ENCODE measurements around the gene MAP2K3.
"Not testable (repeated sequence)": the region's sequence is repeated elsewhere in the genome, so short reads cannot be mapped to it uniquely, and the experiment has no call there.

Gene MAP2K3

DNA sequence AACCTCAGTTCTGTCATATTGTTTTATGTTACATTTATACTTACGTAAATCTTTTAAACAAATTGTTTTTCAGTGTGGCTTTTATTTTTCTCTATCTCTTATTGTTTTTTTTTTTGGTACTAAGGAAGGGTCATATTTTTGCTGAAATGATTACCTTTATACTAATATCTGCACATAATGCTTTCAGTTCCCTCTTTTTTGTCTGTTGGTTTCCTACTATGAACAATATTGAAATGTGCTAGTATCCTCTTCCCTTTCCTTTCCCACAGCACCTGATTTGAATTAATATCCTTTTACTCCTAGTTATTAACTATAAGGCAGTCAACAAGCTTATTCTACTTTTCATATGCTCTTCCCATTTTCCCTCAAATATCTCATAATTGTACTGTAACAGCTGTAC is 43.4 kb downstream of the MAP2K3 start:
- DNase-seq (ENCODE audit: low read depth in 2 of 3, low spot score in 2 of 3), result not testable (repeated sequence)

- not testable (repeated sequence) for DNase-seq (ENCODE audit: low read depth in 2 of 3, low spot score in 2 of 3)
Measured at GRCh38 chr17:21328778-21329177, 44.3 kb downstream of the MAP2K3 start.

DNA sequence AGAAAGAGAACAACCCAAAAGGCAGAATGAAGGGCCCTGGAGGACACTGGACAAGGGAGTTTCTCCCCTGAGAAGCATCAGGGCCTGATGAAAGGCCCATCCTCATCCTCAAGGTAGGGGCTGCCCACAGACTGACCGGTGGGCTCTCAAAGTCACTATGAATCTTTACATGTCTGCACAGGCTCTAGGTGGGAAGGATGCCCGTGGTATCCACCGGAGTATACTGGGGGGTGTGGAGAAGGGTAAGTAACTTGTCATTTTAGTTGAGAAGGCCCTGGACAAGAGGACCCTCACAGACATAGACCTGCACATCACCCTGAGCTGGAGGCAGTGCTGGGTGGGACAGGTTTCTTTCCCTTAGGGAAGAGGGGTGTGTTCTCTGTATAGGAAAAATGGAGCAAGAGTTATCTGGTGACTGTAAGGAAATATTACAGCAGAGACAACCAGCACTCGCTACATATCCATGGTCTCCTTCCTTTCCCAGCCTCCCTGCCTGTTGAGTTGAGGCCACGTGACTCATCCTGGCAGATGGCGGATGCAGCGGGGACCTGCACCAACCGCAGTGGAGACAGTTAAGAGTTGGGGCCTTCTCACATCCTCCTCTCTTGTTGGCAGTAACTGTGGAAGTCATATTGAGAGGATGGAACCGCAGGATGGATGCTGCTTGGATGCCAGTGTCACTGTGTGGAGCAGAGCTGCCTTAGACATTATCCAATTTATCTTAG is 46.1 kb downstream of the MAP2K3 start:
- no peak for DNase-seq (ENCODE audit: low read depth in 2 of 3, low spot score in 2 of 3)

GRCh38 chr17:21336541-21337294 is 52.2 kb downstream of the MAP2K3 start:
- not testable (repeated sequence) for DNase-seq (ENCODE audit: low read depth in 2 of 3, low spot score in 2 of 3)

- not testable (repeated sequence) for DNase-seq (ENCODE audit: low read depth in 2 of 3, low spot score in 2 of 3)
Measured at GRCh38 chr17:21337981-21338625, 53.6 kb downstream of the MAP2K3 start.

DNA sequence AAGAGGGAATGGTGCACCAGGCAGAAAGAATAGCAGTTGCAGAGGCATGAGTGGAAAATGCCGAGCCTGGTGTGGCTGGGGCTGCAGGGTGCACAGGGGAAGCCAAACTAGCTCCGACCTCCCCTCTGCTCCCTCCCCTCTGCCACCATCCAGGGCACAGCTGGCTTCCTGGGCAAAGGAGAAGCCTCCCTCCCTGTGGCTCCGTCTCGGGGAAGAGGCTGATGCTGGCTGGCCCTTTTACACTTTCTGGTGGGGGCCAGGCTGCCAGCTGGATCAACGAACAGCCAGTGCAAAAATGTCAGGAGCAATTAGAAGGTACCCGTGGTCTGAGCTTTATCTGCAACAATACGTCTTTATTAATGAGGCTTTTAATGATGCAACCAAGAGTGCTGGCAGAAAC is 54.5 kb downstream of the MAP2K3 start:
- no peak for DNase-seq (ENCODE audit: low read depth in 2 of 3, low spot score in 2 of 3)

DNA sequence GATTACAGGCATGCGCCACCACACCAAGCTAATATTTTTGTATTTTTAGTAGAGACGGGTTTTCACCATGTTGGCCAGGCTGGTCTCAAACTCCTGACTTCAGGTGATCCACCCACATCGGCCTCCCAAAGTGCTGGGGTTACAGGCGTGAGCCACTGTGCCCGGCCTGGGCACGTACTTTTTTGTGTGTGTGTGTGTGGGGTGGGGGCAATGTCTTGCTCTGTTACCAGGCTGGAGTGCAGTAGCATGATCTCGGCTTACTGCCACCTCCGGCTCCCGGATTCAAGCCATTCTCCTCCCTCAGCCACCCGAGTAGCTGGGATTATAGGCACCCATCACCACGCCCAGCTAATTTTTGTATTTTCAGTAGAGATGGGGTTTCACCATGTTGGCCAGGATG is 55.1 kb downstream of the MAP2K3 start:
- DNase-seq (ENCODE audit: low read depth in 2 of 3, low spot score in 2 of 3), result not testable (repeated sequence)

GRCh38 chr17:21340407-21340806 is 55.9 kb downstream of the MAP2K3 start:
- not testable (repeated sequence) for DNase-seq (ENCODE audit: low read depth in 2 of 3, low spot score in 2 of 3)

DNA sequence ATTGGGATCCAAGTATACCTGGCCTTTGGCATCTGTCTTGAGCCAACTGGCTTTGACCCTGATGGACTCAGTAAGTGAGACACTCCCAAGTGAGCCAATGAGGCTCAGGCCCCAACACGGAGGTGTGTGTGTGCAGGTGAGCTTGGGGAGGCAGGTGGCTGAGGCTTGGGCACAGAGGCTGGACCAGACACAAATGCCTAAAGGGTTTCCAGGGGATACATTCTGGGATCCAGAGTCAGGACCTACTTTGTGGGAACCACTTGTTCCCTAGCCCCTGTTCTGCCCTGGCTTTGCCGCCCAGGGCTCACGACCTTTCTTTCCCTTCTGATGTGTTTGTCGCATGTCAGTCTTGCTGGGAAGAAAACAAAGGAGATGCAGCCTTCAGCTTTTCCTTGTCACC is 56.8 kb downstream of the MAP2K3 start:
- DNase-seq (ENCODE audit: low read depth in 2 of 3, low spot score in 2 of 3), result not testable (repeated sequence)

DNA sequence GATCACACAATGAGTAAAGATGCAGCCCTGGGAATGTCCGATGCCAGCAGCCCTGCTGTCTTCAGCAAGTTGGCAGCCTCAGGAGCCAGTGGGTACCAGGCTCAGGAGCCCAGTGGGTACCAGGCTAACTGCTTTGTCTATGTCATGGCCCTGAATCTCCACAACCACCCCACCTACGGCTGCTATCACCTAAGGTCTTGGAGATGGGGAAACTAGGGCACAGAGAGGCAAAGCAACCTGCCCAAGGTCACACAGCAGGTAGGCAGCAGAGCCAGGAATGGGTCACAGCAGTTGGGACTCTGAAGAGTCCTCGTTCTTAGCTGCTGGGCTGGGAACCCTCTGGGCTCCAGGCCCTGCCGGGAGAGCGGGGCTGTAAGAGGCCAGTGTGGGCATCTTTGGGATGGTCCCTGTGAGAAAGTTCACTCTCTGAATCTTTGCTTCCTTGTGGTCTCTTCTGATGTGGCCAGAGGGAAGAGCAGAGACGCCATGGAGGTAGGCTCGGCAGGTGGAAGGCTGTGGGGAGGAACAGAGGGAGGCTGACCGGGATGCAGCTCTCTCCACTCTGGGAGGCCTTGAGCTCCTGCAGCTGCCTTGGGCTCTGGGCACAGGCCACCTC is 57.5 kb downstream of the MAP2K3 start:
- not testable (repeated sequence) for DNase-seq (ENCODE audit: low read depth in 2 of 3, low spot score in 2 of 3)

GRCh38 chr17:21343061-21343949 is 58.8 kb downstream of the MAP2K3 start:
- DNase-seq (ENCODE audit: low read depth in 2 of 3, low spot score in 2 of 3), result not testable (repeated sequence)

- not testable (repeated sequence) for DNase-seq (ENCODE audit: low read depth in 2 of 3, low spot score in 2 of 3)
Measured at GRCh38 chr17:21344801-21345200, 60.3 kb downstream of the MAP2K3 start.

GRCh38 chr17:21345236-21345635 is 60.7 kb downstream of the MAP2K3 start:
- DNase-seq (ENCODE audit: low read depth in 2 of 3, low spot score in 2 of 3), result no peak

DNA sequence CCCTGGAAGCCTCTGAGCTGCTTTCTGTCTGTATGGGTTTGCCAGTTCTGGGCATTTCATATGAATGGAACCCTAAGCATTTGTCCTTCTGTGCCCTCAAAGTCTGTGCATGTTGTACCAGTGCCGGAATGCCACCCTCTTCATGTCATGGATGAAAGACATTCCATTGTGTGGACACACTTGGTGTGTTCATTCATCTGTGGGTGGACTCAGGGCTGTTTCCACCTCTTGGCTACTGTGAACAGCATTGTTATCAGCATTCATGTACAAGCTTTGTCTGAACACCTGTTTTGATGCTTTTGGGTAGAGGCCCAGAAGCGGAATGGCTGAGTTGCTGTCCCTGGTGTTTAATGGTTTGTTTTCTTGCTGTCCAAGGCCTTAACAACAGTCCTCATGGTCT is 61.6 kb downstream of the MAP2K3 start:
- DNase-seq (ENCODE audit: low read depth in 2 of 3, low spot score in 2 of 3), result not testable (repeated sequence)

DNA sequence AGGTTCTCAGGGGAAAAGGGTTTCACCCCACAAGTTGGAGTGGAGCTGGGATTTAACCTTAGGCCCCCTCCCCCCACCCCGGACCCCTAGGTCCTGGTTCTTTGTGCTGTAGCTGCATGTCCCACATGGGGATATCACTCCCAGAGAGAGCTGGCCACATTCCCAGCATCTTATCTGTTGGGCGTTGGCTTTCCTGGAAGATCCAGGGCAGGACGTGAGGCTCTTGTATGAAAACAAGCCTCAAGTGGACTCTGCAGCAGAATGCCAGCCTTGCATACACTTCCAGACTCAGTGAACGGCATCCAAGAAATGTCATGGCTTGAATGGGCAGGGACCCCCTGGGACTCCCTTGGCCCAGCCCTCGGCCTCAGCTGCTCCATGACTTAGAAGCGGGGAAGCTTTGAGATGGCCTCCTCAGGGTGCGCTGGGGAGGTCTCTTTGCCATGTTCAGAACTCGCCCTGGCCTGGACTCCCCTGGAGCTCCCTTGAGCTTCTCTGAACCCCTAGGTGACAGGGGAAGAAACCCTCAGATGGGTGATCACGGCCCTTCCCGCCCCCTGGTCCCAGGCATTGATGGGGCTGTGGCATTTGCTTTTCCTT is 62.2 kb downstream of the MAP2K3 start:
- not testable (repeated sequence) for DNase-seq (ENCODE audit: low read depth in 2 of 3, low spot score in 2 of 3)

DNA sequence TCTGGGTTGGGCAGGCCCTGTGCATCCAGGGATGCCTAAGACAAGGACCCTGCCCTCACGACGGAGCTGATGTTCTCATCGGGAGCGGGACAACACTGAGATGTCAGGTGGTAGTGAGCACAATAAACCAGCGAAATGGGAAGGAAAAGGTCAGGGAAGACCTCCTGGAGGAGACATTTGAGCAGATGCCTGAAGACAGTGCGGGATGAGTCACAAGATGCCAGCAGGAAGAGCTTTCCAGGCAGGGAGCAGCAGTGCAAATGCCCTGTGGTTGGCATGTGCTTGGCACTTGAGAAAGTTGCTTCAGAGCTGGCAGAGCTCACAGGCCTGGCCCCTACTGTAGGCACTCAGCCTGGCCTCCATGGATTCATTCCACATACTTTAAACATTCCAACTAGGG is 63.1 kb downstream of the MAP2K3 start:
- DNase-seq (ENCODE audit: low read depth in 2 of 3, low spot score in 2 of 3), result not testable (repeated sequence)

GRCh38 chr17:21348081-21348925 is 63.8 kb downstream of the MAP2K3 start:
- DNase-seq (ENCODE audit: low read depth in 2 of 3, low spot score in 2 of 3), result not testable (repeated sequence)

GRCh38 chr17:21348926-21349261 is 64.4 kb downstream of the MAP2K3 start:
- not testable (repeated sequence) for DNase-seq (ENCODE audit: low read depth in 2 of 3, low spot score in 2 of 3)

DNA sequence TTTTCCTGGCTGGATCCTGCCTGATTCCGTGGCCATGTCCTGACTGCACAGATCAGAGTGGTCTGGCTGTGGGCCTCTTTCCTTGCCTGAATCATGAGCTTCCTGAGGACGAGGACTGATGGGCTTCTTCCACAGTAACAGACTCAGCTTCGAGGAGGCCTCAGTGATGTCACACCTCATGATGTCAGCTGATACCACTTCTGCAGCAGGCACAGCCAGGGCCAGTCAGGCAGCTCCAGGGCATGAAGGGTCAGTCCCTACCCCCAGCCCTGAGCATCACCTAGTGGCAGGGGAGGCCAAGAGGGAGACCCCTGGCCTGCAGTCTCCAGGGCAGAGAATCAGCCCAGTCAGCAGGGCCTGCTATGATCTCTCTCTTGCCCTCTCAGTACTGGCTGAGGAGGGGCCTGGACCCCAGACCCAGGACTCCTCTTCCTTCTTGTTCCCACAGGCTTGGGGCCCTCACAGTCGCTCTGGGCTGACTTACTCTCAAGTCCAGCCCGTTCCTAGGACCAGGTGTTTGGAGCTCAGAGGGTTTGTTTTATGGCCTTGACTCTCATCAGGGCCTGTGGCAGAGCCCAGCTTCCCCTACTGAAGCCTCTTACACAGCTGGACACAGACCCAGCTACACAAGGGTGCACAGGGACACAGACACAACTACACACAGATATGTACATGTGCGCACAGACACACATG is 65.0 kb downstream of the MAP2K3 start:
- DNase-seq (ENCODE audit: low read depth in 2 of 3, low spot score in 2 of 3), result not testable (repeated sequence)

All from activated CD8-positive, alpha-beta memory T cell treated with anti-CD3 and anti-CD28 coated beads for 48 hours (primary cell).